Suprapubic skin (tissue), 4 donors: ENCODE measurements around the gene SPARC. TPM values are rescaled to one million over a fixed set of nuclear protein-coding genes. Genes with fewer than 3 reads are reported as not detected.
"Not testable (repeated sequence)": the region's sequence is repeated elsewhere in the genome, so short reads cannot be mapped to it uniquely, and the experiment has no call there.

Experiments used
- DNase-seq, 2 donors: peaks; one replicate each; pipeline ENCODE4 v3.0.0-alpha.2; 2019; ENCODE audit warnings: low spot score in 2 of 2
- H3K27ac ChIP-seq: fragments of 200-600 bp; sonication (generic); one replicate; pipeline ENCODE4 v1.5.1; 2019
- H3K27me3 ChIP-seq: fragments of 200-600 bp; sonication (generic); one replicate; pipeline ENCODE4 v1.5.1; 2019
- H3K36me3 ChIP-seq: fragments of 200-600 bp; sonication (generic); one replicate; pipeline ENCODE4 v1.5.1; 2019
- H3K4me1 ChIP-seq: fragments of 200-600 bp; sonication (generic); one replicate; pipeline ENCODE4 v1.5.1; 2019
- H3K4me3 ChIP-seq: fragments of 200-600 bp; sonication (generic); one replicate; pipeline ENCODE4 v1.5.1; 2019; ENCODE audit warnings: mild to moderate bottlenecking
- H3K9me3 ChIP-seq: fragments of 200-600 bp; sonication (generic); one replicate; pipeline ENCODE4 v1.5.1; 2019
- CTCF ChIP-seq, 2 donors: fragments of 200-600 bp in 1 of 2; fragments of 450-650 bp in 1 of 2; sonication (generic) in 1 of 2; IDR thresholded peaks; one replicate each; pipeline ENCODE4 v1.5.1; 2016 to 2019; ENCODE audit warnings: antibody characterized with exemption in 2 of 2, mild to moderate bottlenecking in 1 of 2, moderate library complexity in 1 of 2
- EP300 ChIP-seq: sonication (generic); formaldehyde crosslinking; IDR thresholded peaks from one replicate; pipeline ENCODE4 v1.6.1; 2017; ENCODE audit warnings: antibody characterized with exemption
- POLR2A ChIP-seq, 2 donors: fragments of 450-650 bp; IDR thresholded peaks; one replicate each; pipeline ENCODE4 v1.6.1; 2017; ENCODE audit warnings: antibody characterized with exemption in 2 of 2, mild to moderate bottlenecking in 2 of 2, moderate library complexity in 2 of 2
- POLR2AphosphoS5 ChIP-seq, 3 donors: sonication (generic); formaldehyde crosslinking; IDR thresholded peaks; one replicate each; pipeline ENCODE4 v1.6.1; 2017; ENCODE audit warnings: antibody characterized with exemption in 3 of 3
- WGBS: methylation state at CpG from one replicate; pipeline ENCODE4 v1.1.5; 2018; 5-methylcytosine and 5-hydroxymethylcytosine counted together
- total RNA-seq, 4 donors: library from RNA; depleted of rRNA; stranded (reverse); fragments of >200 nt; gene quantifications; one replicate each; pipeline ENCODE4 v1.1.0, GENCODE V29; 2016

The SPARC gene
- total RNA-seq, 4 donors from 2014 or later, result 265 to 337 (median 270) TPM

GRCh38 chr5:151700820-151701219, 14.1 kb upstream of the SPARC start:
- Histone ChIP-seq H3K4me1 (peaks cover 31% of the 10 kb centered on the region), H3K27me3 (no peaks in the 10 kb centered on the region), H3K4me3 (no peak overlapping the region), H3K36me3 (no peaks in the 10 kb centered on the region), H3K27ac (no peak overlapping the region), H3K9me3 (no peaks in the 10 kb centered on the region)
- DNase-seq, result no peak
- TF ChIP-seq CTCF (IDR thresholded peaks at IDR 0.05), result no peak
- no peak for TF ChIP-seq POLR2AphosphoS5 (IDR thresholded peaks at IDR 0.05)
- no peak for TF ChIP-seq POLR2A (IDR thresholded peaks at IDR 0.05)
- no peak for TF ChIP-seq EP300

- H3K4me3 ChIP-seq, result no peak overlapping the region
- no peaks in the 10 kb centered on the region for H3K36me3 ChIP-seq
- 71% methylated on average over 2 of the region's 2 CpGs for WGBS
- no peaks in the 10 kb centered on the region for H3K9me3 ChIP-seq
- H3K4me1 ChIP-seq, result peaks cover 31% of the 10 kb centered on the region
- DNase-seq, result no peak
- no peaks in the 10 kb centered on the region for H3K27me3 ChIP-seq
- H3K27ac ChIP-seq, result no peak overlapping the region
- TF ChIP-seq CTCF (IDR thresholded peaks at IDR 0.05) (no peak), POLR2AphosphoS5 (IDR thresholded peaks at IDR 0.05) (no peak), EP300 (no peak), POLR2A (IDR thresholded peaks at IDR 0.05) (no peak)
These were observed 13.6 kb upstream of the SPARC start for GRCh38 chr5:151700296-151700695.

- Histone ChIP-seq H3K9me3 (no peaks in the 10 kb centered on the region), H3K27me3 (no peaks in the 10 kb centered on the region), H3K36me3 (no peaks in the 10 kb centered on the region), H3K4me1 (peaks cover 31% of the 10 kb centered on the region), H3K4me3 (no peak overlapping the region), H3K27ac (peak overlapping the region; percentile 80)
- TF ChIP-seq POLR2A (IDR thresholded peaks at IDR 0.05) (no peak), CTCF (IDR thresholded peaks at IDR 0.05) (no peak), POLR2AphosphoS5 (IDR thresholded peaks at IDR 0.05) (no peak), EP300 (no peak)
- peak; percentile 80 to 85 for DNase-seq
- WGBS, result 40% methylated on average over 13 of the region's 13 CpGs
These were observed 12.6 kb upstream of the SPARC start for GRCh38 chr5:151699071-151699901.

- not testable (repeated sequence) for H3K36me3 ChIP-seq, H3K4me3 ChIP-seq, H3K27me3 ChIP-seq, H3K9me3 ChIP-seq, DNase-seq
- Histone ChIP-seq H3K4me1 (peaks cover 31% of the 10 kb centered on the region), H3K27ac (peak overlapping the region; percentile 89)
- WGBS, result 92% methylated on average over 4 of the region's 4 CpGs
These were observed 11.4 kb upstream of the SPARC start for GRCh38 chr5:151698081-151698480.

- TF ChIP-seq POLR2A (IDR thresholded peaks at IDR 0.05) (no peak), CTCF (IDR thresholded peaks at IDR 0.05) (no peak), EP300 (no peak), POLR2AphosphoS5 (IDR thresholded peaks at IDR 0.05) (no peak)
- Histone ChIP-seq H3K4me1 (peaks cover 31% of the 10 kb centered on the region), H3K27ac (peak overlapping the region; percentile 89)
These were observed 10.7 kb upstream of the SPARC start for GRCh38 chr5:151697452-151697851.

More at GRCh38 chr5:151697452-151697851, 10.7 kb upstream of the SPARC start:
- no peak for DNase-seq
- H3K36me3 ChIP-seq, result no peaks in the 10 kb centered on the region
- H3K9me3 ChIP-seq, result no peaks in the 10 kb centered on the region
- no peaks in the 10 kb centered on the region for H3K27me3 ChIP-seq
- no peak overlapping the region for H3K4me3 ChIP-seq
- WGBS, result 55% methylated on average over 8 of the region's 8 CpGs
